HepG2 (cell line): ENCODE measurements around the gene ABI3. TPM values are rescaled to one million over a fixed set of nuclear protein-coding genes. Genes with fewer than 3 reads are reported as not detected.
A peak's percentile ranks its signal among the peaks of the same experiment; 100 is the strongest.

ENCODE experiments used
- CHD2 ChIP-seq: IDR thresholded peaks from 2 replicates; pipeline ENCODE4 v1.6.1; 2011; ENCODE audit warnings: low read depth, low read length, improper control_type of control experiment
- HNRNPK ChIP-seq: fragments of 200-400 bp; formaldehyde crosslinking; IDR thresholded peaks from 2 replicates; pipeline ENCODE4 v1.6.1; 2018; ENCODE audit warnings: low read length, low read depth, moderate library complexity, mild to moderate bottlenecking; ENCODE audit not compliant: poor library complexity, severe bottlenecking
- ISL2 ChIP-seq: sonication (generic); formaldehyde crosslinking; IDR thresholded peaks from 2 replicates; pipeline ENCODE4 v1.5.0; 2020; ENCODE audit warnings: missing genetic modification reagents
- KLF6 ChIP-seq: IDR thresholded peaks from 2 replicates; pipeline ENCODE4 v1.8.0; 2016; ENCODE audit warnings: missing biosample characterization, missing genetic modification reagents
- PITX1 ChIP-seq: sonication (generic); formaldehyde crosslinking; IDR thresholded peaks from 2 replicates; pipeline ENCODE4 v1.5.1; 2020; ENCODE audit warnings: mild to moderate bottlenecking, missing genetic modification reagents
- PRPF4 ChIP-seq: fragments of 200-400 bp; formaldehyde crosslinking; IDR thresholded peaks from 2 replicates; pipeline ENCODE4 v1.6.1; 2016; ENCODE audit warnings: low read length, low read depth; ENCODE audit not compliant: poor library complexity, severe bottlenecking
- RFX3 ChIP-seq: IDR thresholded peaks from 2 replicates; pipeline ENCODE4 v1.6.1; 2016; ENCODE audit warnings: missing biosample characterization, missing genetic modification reagents
- TBX3 ChIP-seq: fragments of 450-650 bp; IDR thresholded peaks from 2 replicates; pipeline ENCODE4 v1.6.1; 2017; ENCODE audit warnings: antibody characterized with exemption, mild to moderate bottlenecking, inconsistent platforms, borderline replicate concordance
- ZKSCAN5 ChIP-seq: sonication (generic); formaldehyde crosslinking; IDR thresholded peaks from 2 replicates; pipeline ENCODE4 v1.5.1; 2020; ENCODE audit warnings: mild to moderate bottlenecking, missing genetic modification reagents
- ZNF354B ChIP-seq: sonication (generic); formaldehyde crosslinking; IDR thresholded peaks from 2 replicates; pipeline ENCODE4 v1.8.0; 2022; ENCODE audit warnings: mild to moderate bottlenecking, missing genetic modification reagents
- ZNF460 ChIP-seq: sonication (generic); formaldehyde crosslinking; IDR thresholded peaks from 2 replicates; pipeline ENCODE4 v1.5.1; 2020; ENCODE audit warnings: missing genetic modification reagents, mild to moderate bottlenecking, borderline replicate concordance
- ZNF619 ChIP-seq: sonication (generic); formaldehyde crosslinking; IDR thresholded peaks from 2 replicates; pipeline ENCODE4 v1.4.0; 2020; ENCODE audit warnings: mild to moderate bottlenecking, missing genetic modification reagents
- polyA plus RNA-seq, 8 experiments: library from polyadenylated mRNA; depleted of rRNA in 3 of 8; stranded (reverse) in 7 of 8; unstranded in 1 of 8; fragments of >200 nt; fragmentation: Illumina TruSeq in 4 of 8; extraction: Trizol in 4 of 8; gene quantifications; 2 replicates each; pipeline versions ENCODE4 v1.2.1 to v1.2.3, GENCODE V29; 2011 to 2016; ENCODE audit warnings: low read depth in 4 of 8, missing spikeins in 1 of 8, mixed read lengths in 1 of 8; ENCODE audit not compliant: insufficient read depth in 1 of 8
- total RNA-seq, 5 experiments: library from RNA; depleted of rRNA; stranded (reverse); fragments of >200 nt; fragmentation: Illumina TruSeq; extraction: Trizol; gene quantifications; 2 replicates each; pipeline ENCODE4 v1.2.3, GENCODE V29; 2016; ENCODE audit warnings: low read depth in 1 of 5
- TF ChIP-seq, protein P1 (sequence below): sonication (generic); formaldehyde crosslinking; IDR thresholded peaks from 2 replicates; pipeline ENCODE4 v1.5.0; 2020; ENCODE audit warnings: mild to moderate bottlenecking, missing genetic modification reagents, moderate library complexity
- TF ChIP-seq, protein P2 (sequence below): sonication (generic); formaldehyde crosslinking; IDR thresholded peaks from 2 replicates; pipeline ENCODE4 v1.5.0; 2020; ENCODE audit warnings: mild to moderate bottlenecking, missing genetic modification reagents
- TF ChIP-seq, protein P3 (sequence below): sonication (generic); formaldehyde crosslinking; IDR thresholded peaks from 2 replicates; pipeline ENCODE4 v1.4.0; 2020; ENCODE audit warnings: missing genetic modification reagents
- TF ChIP-seq, protein P4 (sequence below): sonication (generic); formaldehyde crosslinking; IDR thresholded peaks from 2 replicates; pipeline ENCODE4 v1.8.0; 2022; ENCODE audit warnings: missing genetic modification reagents, mild to moderate bottlenecking, borderline replicate concordance
- TF ChIP-seq, protein P5 (sequence below): sonication (generic); IDR thresholded peaks from 2 replicates; pipeline ENCODE4 v1.6.1; 2016; ENCODE audit warnings: low read depth, borderline replicate concordance
- TF ChIP-seq, protein P6 (sequence below): sonication (generic); formaldehyde crosslinking; IDR thresholded peaks from 2 replicates; pipeline ENCODE4 v1.4.0; 2020; ENCODE audit warnings: missing genetic modification reagents, borderline replicate concordance

Gene ABI3
- total and polyA plus RNA-seq, 2 of the 13 experiments (the other 11 are each of a cell fraction or from before 2014, with no cell fraction given), result not detected

DNA sequence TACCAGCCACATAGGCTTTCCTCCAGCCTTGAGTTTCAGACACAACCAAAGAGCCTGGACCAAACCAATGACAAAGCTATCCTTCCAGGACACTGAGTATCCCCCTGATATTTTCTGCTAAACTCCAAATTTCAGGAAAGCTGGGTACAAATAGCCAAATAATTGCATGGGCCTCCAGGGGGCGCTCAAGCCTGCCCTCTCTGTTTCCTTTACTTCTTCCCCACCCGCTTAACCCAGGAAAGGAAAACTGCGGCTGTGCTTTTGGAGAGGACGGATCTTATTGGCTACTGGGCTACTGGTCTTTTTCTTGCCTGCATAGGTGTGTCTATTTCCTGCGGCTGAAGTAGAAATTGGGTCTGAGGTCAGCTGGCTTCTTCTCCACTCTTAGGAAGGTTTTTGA lies 30.2 kb upstream of the ABI3 start (continued):
- TF ChIP-seq, protein P1, sequence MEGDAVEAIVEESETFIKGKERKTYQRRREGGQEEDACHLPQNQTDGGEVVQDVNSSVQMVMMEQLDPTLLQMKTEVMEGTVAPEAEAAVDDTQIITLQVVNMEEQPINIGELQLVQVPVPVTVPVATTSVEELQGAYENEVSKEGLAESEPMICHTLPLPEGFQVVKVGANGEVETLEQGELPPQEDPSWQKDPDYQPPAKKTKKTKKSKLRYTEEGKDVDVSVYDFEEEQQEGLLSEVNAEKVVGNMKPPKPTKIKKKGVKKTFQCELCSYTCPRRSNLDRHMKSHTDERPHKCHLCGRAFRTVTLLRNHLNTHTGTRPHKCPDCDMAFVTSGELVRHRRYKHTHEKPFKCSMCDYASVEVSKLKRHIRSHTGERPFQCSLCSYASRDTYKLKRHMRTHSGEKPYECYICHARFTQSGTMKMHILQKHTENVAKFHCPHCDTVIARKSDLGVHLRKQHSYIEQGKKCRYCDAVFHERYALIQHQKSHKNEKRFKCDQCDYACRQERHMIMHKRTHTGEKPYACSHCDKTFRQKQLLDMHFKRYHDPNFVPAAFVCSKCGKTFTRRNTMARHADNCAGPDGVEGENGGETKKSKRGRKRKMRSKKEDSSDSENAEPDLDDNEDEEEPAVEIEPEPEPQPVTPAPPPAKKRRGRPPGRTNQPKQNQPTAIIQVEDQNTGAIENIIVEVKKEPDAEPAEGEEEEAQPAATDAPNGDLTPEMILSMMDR (CRISPR knock-in tag), result peak; percentile 74
- no peak for TF ChIP-seq ZNF354B
- no peak for TF ChIP-seq CHD2
- TF ChIP-seq RFX3 (CRISPR knock-in tag), result no peak
- no peak for TF ChIP-seq KLF6 (CRISPR knock-in tag)
- TF ChIP-seq HNRNPK, result no peak
- no peak for TF ChIP-seq PRPF4
- TF ChIP-seq PITX1 (CRISPR knock-in tag), result no peak
- no peak for TF ChIP-seq ISL2 (CRISPR knock-in tag)
- TF ChIP-seq, protein P2, sequence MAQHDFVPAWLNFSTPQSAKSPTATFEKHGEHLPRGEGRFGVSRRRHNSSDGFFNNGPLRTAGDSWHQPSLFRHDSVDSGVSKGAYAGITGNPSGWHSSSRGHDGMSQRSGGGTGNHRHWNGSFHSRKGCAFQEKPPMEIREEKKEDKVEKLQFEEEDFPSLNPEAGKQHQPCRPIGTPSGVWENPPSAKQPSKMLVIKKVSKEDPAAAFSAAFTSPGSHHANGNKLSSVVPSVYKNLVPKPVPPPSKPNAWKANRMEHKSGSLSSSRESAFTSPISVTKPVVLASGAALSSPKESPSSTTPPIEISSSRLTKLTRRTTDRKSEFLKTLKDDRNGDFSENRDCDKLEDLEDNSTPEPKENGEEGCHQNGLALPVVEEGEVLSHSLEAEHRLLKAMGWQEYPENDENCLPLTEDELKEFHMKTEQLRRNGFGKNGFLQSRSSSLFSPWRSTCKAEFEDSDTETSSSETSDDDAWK (CRISPR knock-in tag), result no peak
- TF ChIP-seq, protein P3, sequence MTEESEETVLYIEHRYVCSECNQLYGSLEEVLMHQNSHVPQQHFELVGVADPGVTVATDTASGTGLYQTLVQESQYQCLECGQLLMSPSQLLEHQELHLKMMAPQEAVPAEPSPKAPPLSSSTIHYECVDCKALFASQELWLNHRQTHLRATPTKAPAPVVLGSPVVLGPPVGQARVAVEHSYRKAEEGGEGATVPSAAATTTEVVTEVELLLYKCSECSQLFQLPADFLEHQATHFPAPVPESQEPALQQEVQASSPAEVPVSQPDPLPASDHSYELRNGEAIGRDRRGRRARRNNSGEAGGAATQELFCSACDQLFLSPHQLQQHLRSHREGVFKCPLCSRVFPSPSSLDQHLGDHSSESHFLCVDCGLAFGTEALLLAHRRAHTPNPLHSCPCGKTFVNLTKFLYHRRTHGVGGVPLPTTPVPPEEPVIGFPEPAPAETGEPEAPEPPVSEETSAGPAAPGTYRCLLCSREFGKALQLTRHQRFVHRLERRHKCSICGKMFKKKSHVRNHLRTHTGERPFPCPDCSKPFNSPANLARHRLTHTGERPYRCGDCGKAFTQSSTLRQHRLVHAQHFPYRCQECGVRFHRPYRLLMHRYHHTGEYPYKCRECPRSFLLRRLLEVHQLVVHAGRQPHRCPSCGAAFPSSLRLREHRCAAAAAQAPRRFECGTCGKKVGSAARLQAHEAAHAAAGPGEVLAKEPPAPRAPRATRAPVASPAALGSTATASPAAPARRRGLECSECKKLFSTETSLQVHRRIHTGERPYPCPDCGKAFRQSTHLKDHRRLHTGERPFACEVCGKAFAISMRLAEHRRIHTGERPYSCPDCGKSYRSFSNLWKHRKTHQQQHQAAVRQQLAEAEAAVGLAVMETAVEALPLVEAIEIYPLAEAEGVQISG (CRISPR knock-in tag), result 0 out of 2 replicates have a peak, but pooled peaks have one; percentile 15
- TF ChIP-seq ZNF460 (CRISPR knock-in tag), result no peak
- no peak for TF ChIP-seq ZNF619
- TF ChIP-seq TBX3, result no peak
- TF ChIP-seq, protein P4, sequence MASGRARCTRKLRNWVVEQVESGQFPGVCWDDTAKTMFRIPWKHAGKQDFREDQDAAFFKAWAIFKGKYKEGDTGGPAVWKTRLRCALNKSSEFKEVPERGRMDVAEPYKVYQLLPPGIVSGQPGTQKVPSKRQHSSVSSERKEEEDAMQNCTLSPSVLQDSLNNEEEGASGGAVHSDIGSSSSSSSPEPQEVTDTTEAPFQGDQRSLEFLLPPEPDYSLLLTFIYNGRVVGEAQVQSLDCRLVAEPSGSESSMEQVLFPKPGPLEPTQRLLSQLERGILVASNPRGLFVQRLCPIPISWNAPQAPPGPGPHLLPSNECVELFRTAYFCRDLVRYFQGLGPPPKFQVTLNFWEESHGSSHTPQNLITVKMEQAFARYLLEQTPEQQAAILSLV (CRISPR knock-in tag), result no peak
- TF ChIP-seq, protein P5, sequence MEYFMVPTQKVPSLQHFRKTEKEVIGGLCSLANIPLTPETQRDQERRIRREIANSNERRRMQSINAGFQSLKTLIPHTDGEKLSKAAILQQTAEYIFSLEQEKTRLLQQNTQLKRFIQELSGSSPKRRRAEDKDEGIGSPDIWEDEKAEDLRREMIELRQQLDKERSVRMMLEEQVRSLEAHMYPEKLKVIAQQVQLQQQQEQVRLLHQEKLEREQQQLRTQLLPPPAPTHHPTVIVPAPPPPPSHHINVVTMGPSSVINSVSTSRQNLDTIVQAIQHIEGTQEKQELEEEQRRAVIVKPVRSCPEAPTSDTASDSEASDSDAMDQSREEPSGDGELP, result no peak
- TF ChIP-seq ZKSCAN5 (CRISPR knock-in tag), result no peak
- TF ChIP-seq, protein P6, sequence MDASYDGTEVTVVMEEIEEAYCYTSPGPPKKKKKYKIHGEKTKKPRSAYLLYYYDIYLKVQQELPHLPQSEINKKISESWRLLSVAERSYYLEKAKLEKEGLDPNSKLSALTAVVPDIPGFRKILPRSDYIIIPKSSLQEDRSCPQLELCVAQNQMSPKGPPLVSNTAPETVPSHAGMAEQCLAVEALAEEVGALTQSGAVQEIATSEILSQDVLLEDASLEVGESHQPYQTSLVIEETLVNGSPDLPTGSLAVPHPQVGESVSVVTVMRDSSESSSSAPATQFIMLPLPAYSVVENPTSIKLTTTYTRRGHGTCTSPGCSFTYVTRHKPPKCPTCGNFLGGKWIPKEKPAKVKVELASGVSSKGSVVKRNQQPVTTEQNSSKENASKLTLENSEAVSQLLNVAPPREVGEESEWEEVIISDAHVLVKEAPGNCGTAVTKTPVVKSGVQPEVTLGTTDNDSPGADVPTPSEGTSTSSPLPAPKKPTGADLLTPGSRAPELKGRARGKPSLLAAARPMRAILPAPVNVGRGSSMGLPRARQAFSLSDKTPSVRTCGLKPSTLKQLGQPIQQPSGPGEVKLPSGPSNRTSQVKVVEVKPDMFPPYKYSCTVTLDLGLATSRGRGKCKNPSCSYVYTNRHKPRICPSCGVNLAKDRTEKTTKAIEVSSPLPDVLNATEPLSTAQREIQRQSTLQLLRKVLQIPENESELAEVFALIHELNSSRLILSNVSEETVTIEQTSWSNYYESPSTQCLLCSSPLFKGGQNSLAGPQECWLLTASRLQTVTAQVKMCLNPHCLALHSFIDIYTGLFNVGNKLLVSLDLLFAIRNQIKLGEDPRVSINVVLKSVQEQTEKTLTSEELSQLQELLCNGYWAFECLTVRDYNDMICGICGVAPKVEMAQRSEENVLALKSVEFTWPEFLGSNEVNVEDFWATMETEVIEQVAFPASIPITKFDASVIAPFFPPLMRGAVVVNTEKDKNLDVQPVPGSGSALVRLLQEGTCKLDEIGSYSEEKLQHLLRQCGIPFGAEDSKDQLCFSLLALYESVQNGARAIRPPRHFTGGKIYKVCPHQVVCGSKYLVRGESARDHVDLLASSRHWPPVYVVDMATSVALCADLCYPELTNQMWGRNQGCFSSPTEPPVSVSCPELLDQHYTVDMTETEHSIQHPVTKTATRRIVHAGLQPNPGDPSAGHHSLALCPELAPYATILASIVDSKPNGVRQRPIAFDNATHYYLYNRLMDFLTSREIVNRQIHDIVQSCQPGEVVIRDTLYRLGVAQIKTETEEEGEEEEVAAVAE (CRISPR knock-in tag), result 0 out of 2 replicates have a peak, but pooled peaks have one; percentile 25
